Mucosa of descending colon (tissue), 3 donors: Measurements from ENCODE around the gene CENPS. TPM values are rescaled to one million over a fixed set of nuclear protein-coding genes. Genes with fewer than 3 reads are reported as not detected.

Source experiments
- ATAC-seq: fragments of 200-7000 bp; cut with Tn5 transposase; one replicate; pipeline ENCODE4 v1.9.1; 2020; ENCODE audit warnings: mild to moderate bottlenecking, moderate library complexity
- DNase-seq, 3 donors: peaks; one replicate each; pipeline ENCODE4 v3.0.0-alpha.2; 2020
- H3K36me3 ChIP-seq: fragments of 200-600 bp; one replicate; pipeline ENCODE4 v1.8.0; 2021; ENCODE audit warnings: low read depth, mild to moderate bottlenecking
- H3K4me1 ChIP-seq: fragments of 200-600 bp; one replicate; pipeline ENCODE4 v1.8.0; 2021; ENCODE audit warnings: low read depth, mild to moderate bottlenecking
- H3K4me3 ChIP-seq: fragments of 200-600 bp; one replicate; pipeline ENCODE4 v1.8.0; 2021; ENCODE audit warnings: mild to moderate bottlenecking
- H3K9me3 ChIP-seq: fragments of 200-600 bp; one replicate; pipeline ENCODE4 v1.8.0; 2021; ENCODE audit warnings: mild to moderate bottlenecking
- CTCF ChIP-seq: fragments of 200-600 bp; IDR thresholded peaks from one replicate; pipeline ENCODE4 v1.8.0; 2022; ENCODE audit warnings: antibody characterized with exemption, mild to moderate bottlenecking
- intact Hi-C, 2 donors: fragments of 100-400 bp; cut with DNase I in 1 of 2; cut with micrococcal nuclease in 1 of 2; formaldehyde crosslinking; loops; one replicate each; pipeline versions ENCODE4 v1.11.0 to v1.11.1; 2022; cut with DNase I, micrococcal nuclease
- total RNA-seq, 3 donors: library from RNA; stranded (reverse); fragmentation: NEBNext Ultra II Directional in 2 of 3; extraction: Animal tissue kit (Norgen Biotek cat#: 25700) in 2 of 3; gene quantifications; one replicate each; pipeline versions ENCODE4 v1.2.1 to v1.2.4, GENCODE V29; 2021 to 2023
- donor health status: DM: no; HTN: no; CAD: no; lungs with moderate emphysema.
- donor health status: DM: no; HTN: no; CAD: no.
- donor health status: DM: no; HTN: yes; CAD: no.

Gene CENPS
- total RNA-seq, 3 donors from 2014 or later, result 10.6 to 12.2 (median 11.1) TPM

- Histone ChIP-seq H3K4me1 (peaks cover 15% of the 10 kb centered on the region), H3K36me3 (no peaks in the 10 kb centered on the region), H3K9me3 (no peaks in the 10 kb centered on the region), H3K4me3 (peak within 1 kb of the TSS; percentile 88)
- peak; percentile 99 for DNase-seq
- no peak for TF ChIP-seq CTCF
- intact Hi-C loops, result no loop called here
- peak; percentile 97 for ATAC-seq
Measured at GRCh38 chr1:10398734-10399443, 31.3 kb upstream of the CENPS start, which contains the start of gene PGD. Gene PGD, plus strand, starts transcription at chr1:10399064. Its CDS starts 54 bp downstream, at chr1:10399118.

GRCh38 chr1:10399444-10399941 lies 30.7 kb upstream of the CENPS start:
- Histone ChIP-seq H3K4me1 (peaks cover 15% of the 10 kb centered on the region), H3K9me3 (no peaks in the 10 kb centered on the region), H3K4me3 (peak overlapping the region; percentile 88), H3K36me3 (peaks cover under 1% of the 10 kb centered on the region)
- DNase-seq (peak in 2 of 3 donors; percentile 46 to 62), ATAC-seq (peak; percentile 0)
- intact Hi-C loops, result no loop called here
- TF ChIP-seq CTCF, result no peak

- TF ChIP-seq CTCF, result no peak
- Histone ChIP-seq H3K4me1 (peaks cover 15% of the 10 kb centered on the region), H3K36me3 (peaks cover 5% of the 10 kb centered on the region), H3K9me3 (no peaks in the 10 kb centered on the region), H3K4me3 (peak overlapping the region; percentile 88)
- ATAC-seq, result no peak
- intact Hi-C loops, result no loop called here
- DNase-seq, result no peak
Measured at GRCh38 chr1:10400013-10400412, 30.2 kb upstream of the CENPS start.

- Histone ChIP-seq H3K4me3 (no peak overlapping the region), H3K36me3 (peaks cover 5% of the 10 kb centered on the region)
Measured at GRCh38 chr1:10401281-10401680, 29.0 kb upstream of the CENPS start.

GRCh38 chr1:10402729-10403274 lies 27.4 kb upstream of the CENPS start:
- DNase-seq (no peak), ATAC-seq (no peak)
- peaks cover 14% of the 10 kb centered on the region for H3K4me1 ChIP-seq
- H3K9me3 ChIP-seq, result no peaks in the 10 kb centered on the region
- intact Hi-C loops, result no loop called here
- no peak for TF ChIP-seq CTCF
- H3K4me3 ChIP-seq, result no peak overlapping the region
- H3K36me3 ChIP-seq, result peaks cover 5% of the 10 kb centered on the region

More at GRCh38 chr1:10401281-10401680, 29.0 kb upstream of the CENPS start:
- TF ChIP-seq CTCF, result no peak
- H3K9me3 ChIP-seq, result no peaks in the 10 kb centered on the region
- intact Hi-C loops, result no loop called here
- H3K4me1 ChIP-seq, result peaks cover 15% of the 10 kb centered on the region
- ATAC-seq (no peak), DNase-seq (no peak)
